K562 (cell line): ENCODE results near the gene SYT1. TPM values are rescaled to one million over a fixed set of nuclear protein-coding genes. Genes with fewer than 3 reads are reported as not detected.

Experiments
- ATAC-seq: fragments of 200-7000 bp; cut with Tn5 transposase; 3 replicates; pipeline ENCODE4 v1.9.1; 2020; ENCODE audit warnings: moderate library complexity
- BruUV-seq: library from RNA; stranded (reverse); fragments of 400-500 nt; replicated peaks from 2 replicates; lab custom pipeline; 2021; lab: Mats Ljungman, UMichigan
- CTCF ChIA-PET: fragments of 300-600 bp; formaldehyde crosslinking; extraction: SDS; loops from one replicate; lab custom pipeline; 2021; ENCODE audit warnings: low intra/inter-chr PET ratio; lab: Yijun Ruan, JAX
- POLR2A ChIA-PET: fragments of 300-600, 350-650 bp; sonication (Branson Sonifier 250); formaldehyde crosslinking; extraction: SDS; loops from one replicate; lab custom pipeline; 2021; ENCODE audit warnings: antibody characterized with exemption, inconsistent platforms; lab: Yijun Ruan, JAX
- DNase-seq, 4 experiments: peaks; one replicate each; pipeline versions ENCODE4 v3.0.0 to v3.0.0-alpha.2; 2011 to 2018; ENCODE audit warnings: low spot score in 3 of 4, mixed read lengths in 3 of 4; ENCODE audit errors: extremely low read depth in 1 of 4
- FAIRE-seq: peaks from 2 replicates; lab custom pipeline; 2011; peaks lifted over from hg19 to GRCh38; lab: Jason Lieb, UNC
- H2AFZ ChIP-seq: 2 replicates; pipeline ENCODE4 v1.6.0; 2011; ENCODE audit warnings: low read depth, low read length, control low read depth, inconsistent platforms
- H3K27ac ChIP-seq: fragments of 200-600 bp; 3 replicates; pipeline ENCODE4 v1.8.0; 2011; ENCODE audit warnings: low read depth, mild to moderate bottlenecking, control low read depth, inconsistent platforms, low read length, moderate library complexity, mixed read lengths; ENCODE audit errors: extremely low read depth
- H3K27me3 ChIP-seq, 2 experiments: fragments of 300-600 bp in 1 of 2; 2 replicates in 1 of 2; 3 replicates in 1 of 2; pipeline versions ENCODE4 v1.6.0 to v1.8.0; 2011; ENCODE audit warnings: inconsistent platforms in 2 of 2, low read length in 2 of 2, mild to moderate bottlenecking in 1 of 2, mixed read lengths in 1 of 2, moderate library complexity in 1 of 2; ENCODE audit not compliant: control insufficient read depth in 2 of 2, insufficient read depth in 2 of 2
- H3K36me3 ChIP-seq: fragments of 300-600 bp; 3 replicates; pipeline ENCODE4 v1.8.0; 2011; ENCODE audit warnings: mild to moderate bottlenecking, low read length, inconsistent platforms; ENCODE audit not compliant: control insufficient read depth, insufficient read depth
- H3K4me1 ChIP-seq, 2 experiments: fragments of 200-600 bp in 1 of 2; replicated peaks in 1 of 2; 2 replicates in 1 of 2; 3 replicates in 1 of 2; pipeline versions ENCODE4 v1.5.1 to v1.8.0; 2011; ENCODE audit warnings: inconsistent platforms in 2 of 2, low read length in 2 of 2, mild to moderate bottlenecking in 1 of 2, mixed read lengths in 1 of 2, moderate library complexity in 1 of 2; ENCODE audit not compliant: control insufficient read depth in 2 of 2, insufficient read depth in 2 of 2
- H3K4me2 ChIP-seq: 2 replicates; pipeline ENCODE4 v1.6.1; 2011; ENCODE audit warnings: low read length, control low read depth, inconsistent platforms, mixed read lengths; ENCODE audit not compliant: insufficient read depth
- H3K4me3 ChIP-seq: fragments of 200-600 bp; sonication (generic), shearing (Covaris generic); 2 replicates; pipeline ENCODE4 v1.5.1; 2016; ENCODE audit warnings: control low read depth, inconsistent platforms
- H3K79me2 ChIP-seq: fragments of 200-600 bp; 3 replicates; pipeline ENCODE4 v1.8.0; 2011; ENCODE audit warnings: low read length, inconsistent platforms; ENCODE audit not compliant: control insufficient read depth, insufficient read depth
- H3K9ac ChIP-seq, 2 experiments: 2 replicates each; pipeline versions ENCODE4 v1.6.0 to v1.6.1; 2011; ENCODE audit warnings: low read depth in 2 of 2, low read length in 2 of 2, control low read depth in 1 of 2, inconsistent platforms in 1 of 2, mild to moderate bottlenecking in 1 of 2, mixed read lengths in 1 of 2; ENCODE audit not compliant: insufficient read depth in 1 of 2
- H3K9me1 ChIP-seq: one replicate; pipeline ENCODE4 v1.6.0; 2011; ENCODE audit warnings: inconsistent platforms, mild to moderate bottlenecking, low read length, moderate library complexity; ENCODE audit not compliant: control insufficient read depth, insufficient read depth
- H3K9me3 ChIP-seq: replicated peaks from 2 replicates; pipeline ENCODE4 v1.5.1; 2011; ENCODE audit warnings: low read depth, low read length, inconsistent platforms; ENCODE audit not compliant: control insufficient read depth, insufficient read depth
- H4K20me1 ChIP-seq: replicated peaks from 2 replicates; pipeline ENCODE4 v1.6.1; 2011; ENCODE audit warnings: low read length, inconsistent platforms, mixed read lengths; ENCODE audit not compliant: control insufficient read depth, insufficient read depth
- CHD1 ChIP-seq: fragments of 200-600 bp; sonication (generic); IDR thresholded peaks from one replicate; pipeline ENCODE4 v1.6.1; 2012; ENCODE audit warnings: mild to moderate bottlenecking, moderate library complexity, low read length, inconsistent platforms
- ELF1 ChIP-seq: fragments of 200-800 bp; sonication (Bioruptor generic); IDR thresholded peaks from 2 replicates; pipeline ENCODE4 v1.6.1; 2016; ENCODE audit warnings: missing genetic modification characterization, missing compliant biosample characterization
- FOXK2 ChIP-seq, 2 experiments: fragments of 450-650 bp; IDR thresholded peaks in 1 of 2; conservative IDR thresholded peaks in 1 of 2; 2 replicates each; pipeline ENCODE4 v1.6.1; 2016; ENCODE audit warnings: low read depth in 2 of 2, mild to moderate bottlenecking in 1 of 2
- NR2F6 ChIP-seq: fragments of 450-650 bp; formaldehyde crosslinking; IDR thresholded peaks from 2 replicates; pipeline ENCODE4 v1.4.0; 2020; ENCODE audit warnings: mild to moderate bottlenecking
- RB1 ChIP-seq: fragments of 450-650 bp; IDR thresholded peaks from 2 replicates; pipeline ENCODE4 v1.6.1; 2017; ENCODE audit warnings: low read depth, mild to moderate bottlenecking
- SPI1 ChIP-seq: IDR thresholded peaks from 2 replicates; pipeline ENCODE4 v1.6.1; 2011; ENCODE audit warnings: low read depth, low read length, control low read depth, borderline replicate concordance
- SRF ChIP-seq, 2 experiments: fragments of 250-450, 450-650 bp in 1 of 2; sonication (Bioruptor Pico) in 1 of 2; sonication (generic) in 1 of 2; formaldehyde crosslinking; IDR thresholded peaks; 2 replicates each; pipeline versions ENCODE4 v1.5.0 to v1.5.1; 2020 to 2022; ENCODE audit warnings: mild to moderate bottlenecking in 1 of 2, missing genetic modification reagents in 1 of 2
- TCF7L2 ChIP-seq: fragments of 150-350 bp; IDR thresholded peaks from 2 replicates; pipeline ENCODE4 v1.6.1; 2016; ENCODE audit warnings: low read depth, mild to moderate bottlenecking, low read length, moderate library complexity
- ZC3H8 ChIP-seq: fragments of 450-650 bp; IDR thresholded peaks from 2 replicates; pipeline ENCODE4 v1.6.1; 2017
- ZNF644 ChIP-seq: fragments of 200-800 bp; sonication (Bioruptor generic); IDR thresholded peaks from 2 replicates; pipeline ENCODE4 v1.6.1; 2016; ENCODE audit warnings: low read depth, missing genetic modification characterization, missing compliant biosample characterization
- ZNF75A ChIP-seq: fragments of 450-650 bp; formaldehyde crosslinking; IDR thresholded peaks from 2 replicates; pipeline ENCODE4 v1.4.0; 2020; ENCODE audit warnings: mild to moderate bottlenecking
- WGBS: fragments of 100-300 bp; shearing (Covaris generic); methylation state at CpG from one replicate; pipeline ENCODE4 v1.1.6; 2016; ENCODE audit warnings: low coverage, mixed read lengths; ENCODE audit not compliant: insufficient coverage; ENCODE audit errors: missing lambda C conversion rate; 5-methylcytosine and 5-hydroxymethylcytosine counted together
- in situ Hi-C: fragments of 300-500 bp; cut with MboI; formaldehyde crosslinking; loops from 4 replicates; pipeline ENCODE4 v1.15.0; 2018; ENCODE audit warnings: inconsistent platforms, mixed read lengths
- intact Hi-C: fragments of 100-400 bp; cut with micrococcal nuclease; formaldehyde crosslinking; loops from 2 replicates; pipeline ENCODE4 v1.14.2; 2022
- polyA plus RNA-seq, 8 experiments: library from polyadenylated mRNA; depleted of rRNA in 4 of 8; stranded (reverse) in 5 of 8; unstranded in 3 of 8; fragments of >200 nt; fragmentation: Nextera tagmentation in 2 of 8; fragmentation: Illumina TruSeq in 1 of 8; extraction: Ambion mirVana in 2 of 8; extraction: Trizol in 1 of 8; gene quantifications; 2 replicates each; pipeline versions ENCODE4 v1.2.1 to v1.2.3, GENCODE V29; 2011 to 2014; ENCODE audit warnings: inconsistent platforms in 1 of 8, missing spikeins in 1 of 8
- total RNA-seq, 7 experiments: library from RNA; depleted of rRNA in 6 of 7; stranded (reverse); fragments of >200 nt in 6 of 7; fragmentation: Illumina TruSeq in 2 of 7; extraction: Trizol in 2 of 7; gene quantifications; 2 replicates each; pipeline versions ENCODE4 v1.2.1 to v1.2.3, GENCODE V29; 2011 to 2021; ENCODE audit warnings: low replicate concordance in 1 of 7
- TF ChIP-seq, protein P1 (sequence below): fragments of 450-650 bp; formaldehyde crosslinking; IDR thresholded peaks from 2 replicates; pipeline ENCODE4 v1.4.0; 2020; ENCODE audit warnings: mild to moderate bottlenecking, mixed read lengths
- TF ChIP-seq, protein P2 (sequence below): fragments of 150-350 bp; IDR thresholded peaks from 2 replicates; pipeline ENCODE4 v1.6.1; 2014; ENCODE audit warnings: low read depth, mild to moderate bottlenecking, low read length, borderline replicate concordance

SYT1 gene
- total and polyA plus RNA-seq, 9 of the 15 experiments (the other 6 are each of a cell fraction or from before 2014, with no cell fraction given), result 0.03 to 0.13 (median 0.07) TPM; not detected in 4

DNA sequence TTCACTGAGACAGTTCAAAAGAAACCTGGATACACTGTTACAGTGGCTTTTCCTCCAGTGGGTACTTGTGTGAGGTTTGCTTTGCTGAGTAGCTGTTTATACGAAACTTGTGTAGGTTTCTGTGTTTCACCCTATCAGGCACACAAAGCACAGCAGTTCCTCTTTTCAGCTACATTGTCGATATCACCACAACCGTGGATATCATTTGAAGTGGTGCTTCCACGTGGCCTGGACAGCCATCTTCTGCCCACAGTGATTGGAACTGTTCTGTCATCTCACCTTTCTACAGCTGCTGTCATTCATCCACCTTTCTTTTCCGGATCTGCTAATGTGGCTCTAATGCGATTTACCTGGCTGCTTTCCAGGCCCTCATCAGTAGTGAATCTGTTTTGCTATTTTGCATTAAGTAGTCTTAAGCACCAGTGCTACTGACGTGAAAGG, 368.8 kb downstream of the SYT1 start:
- no peak overlapping the region for H2AFZ ChIP-seq

DNA sequence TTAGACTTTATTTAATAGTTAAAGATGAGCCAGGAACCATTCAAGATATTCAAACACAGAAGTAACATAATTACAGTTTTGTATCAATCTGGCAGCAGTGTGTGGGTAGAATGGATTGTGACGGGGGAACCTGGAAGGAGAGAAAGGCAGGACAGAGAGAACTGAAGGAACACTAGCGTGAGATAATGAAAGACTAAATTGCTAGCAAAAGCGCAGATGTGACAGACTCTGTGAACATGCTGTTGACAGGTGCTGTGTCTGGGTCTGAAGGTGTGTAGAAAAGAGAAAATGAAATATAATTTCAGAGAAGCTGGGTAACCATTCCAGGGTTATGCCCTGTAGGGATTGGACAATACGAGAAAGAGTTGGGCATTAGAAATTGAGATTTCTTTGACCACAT, 372.3 kb downstream of the SYT1 start:
- POLR2A ChIA-PET, result no interaction called here
- no peaks in the 10 kb centered on the region for H3K9me1 ChIP-seq
- H2AFZ ChIP-seq, result no peak overlapping the region
- FAIRE-seq (no peak), ATAC-seq (no peak), DNase-seq (no peak)
- H3K4me3 ChIP-seq, result no peak overlapping the region
- no peaks in the 10 kb centered on the region for H3K27me3 ChIP-seq
- H3K9me3 ChIP-seq, result no peaks in the 10 kb centered on the region
- H3K4me2 ChIP-seq, result no peak overlapping the region
- H3K36me3 ChIP-seq, result no peaks in the 10 kb centered on the region
- no peaks in the 10 kb centered on the region for H3K4me1 ChIP-seq
- BruUV-seq, result no TSS peak
- H4K20me1 ChIP-seq, result no peaks in the 10 kb centered on the region
- no peak overlapping the region for H3K27ac ChIP-seq
- CTCF ChIA-PET, result no interaction called here
- no peak overlapping the region for H3K9ac ChIP-seq
- intact Hi-C loops (no loop called here), in situ Hi-C loops (no loop called here)
- 0% methylated on average over 4 of the region's 4 CpGs for WGBS
- no peaks in the 10 kb centered on the region for H3K79me2 ChIP-seq
- TF ChIP-seq, protein P1, sequence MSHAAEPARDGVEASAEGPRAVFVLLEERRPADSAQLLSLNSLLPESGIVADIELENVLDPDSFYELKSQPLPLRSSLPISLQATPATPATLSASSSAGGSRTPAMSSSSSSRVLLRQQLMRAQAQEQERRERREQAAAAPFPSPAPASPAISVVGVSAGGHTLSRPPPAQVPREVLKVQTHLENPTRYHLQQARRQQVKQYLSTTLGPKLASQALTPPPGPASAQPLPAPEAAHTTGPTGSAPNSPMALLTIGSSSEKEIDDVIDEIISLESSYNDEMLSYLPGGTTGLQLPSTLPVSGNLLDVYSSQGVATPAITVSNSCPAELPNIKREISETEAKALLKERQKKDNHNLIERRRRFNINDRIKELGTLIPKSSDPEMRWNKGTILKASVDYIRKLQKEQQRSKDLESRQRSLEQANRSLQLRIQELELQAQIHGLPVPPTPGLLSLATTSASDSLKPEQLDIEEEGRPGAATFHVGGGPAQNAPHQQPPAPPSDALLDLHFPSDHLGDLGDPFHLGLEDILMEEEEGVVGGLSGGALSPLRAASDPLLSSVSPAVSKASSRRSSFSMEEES (CRISPR knock-in tag), result no peak
- TF ChIP-seq FOXK2 (conservative IDR thresholded peaks at IDR 0.05 in 1 of 2, IDR thresholded peaks at IDR 0.05 in 1 of 2; ENCODE audit: low read depth in 2 of 2) (no peak), ELF1 (tag) (no peak), ZNF644 (tag) (no peak), TCF7L2 (no peak), ZC3H8 (no peak), CHD1 (no peak), ZNF75A (CRISPR knock-in tag) (no peak), RB1 (no peak), NR2F6 (CRISPR knock-in tag) (no peak)
- TF ChIP-seq, protein P2, sequence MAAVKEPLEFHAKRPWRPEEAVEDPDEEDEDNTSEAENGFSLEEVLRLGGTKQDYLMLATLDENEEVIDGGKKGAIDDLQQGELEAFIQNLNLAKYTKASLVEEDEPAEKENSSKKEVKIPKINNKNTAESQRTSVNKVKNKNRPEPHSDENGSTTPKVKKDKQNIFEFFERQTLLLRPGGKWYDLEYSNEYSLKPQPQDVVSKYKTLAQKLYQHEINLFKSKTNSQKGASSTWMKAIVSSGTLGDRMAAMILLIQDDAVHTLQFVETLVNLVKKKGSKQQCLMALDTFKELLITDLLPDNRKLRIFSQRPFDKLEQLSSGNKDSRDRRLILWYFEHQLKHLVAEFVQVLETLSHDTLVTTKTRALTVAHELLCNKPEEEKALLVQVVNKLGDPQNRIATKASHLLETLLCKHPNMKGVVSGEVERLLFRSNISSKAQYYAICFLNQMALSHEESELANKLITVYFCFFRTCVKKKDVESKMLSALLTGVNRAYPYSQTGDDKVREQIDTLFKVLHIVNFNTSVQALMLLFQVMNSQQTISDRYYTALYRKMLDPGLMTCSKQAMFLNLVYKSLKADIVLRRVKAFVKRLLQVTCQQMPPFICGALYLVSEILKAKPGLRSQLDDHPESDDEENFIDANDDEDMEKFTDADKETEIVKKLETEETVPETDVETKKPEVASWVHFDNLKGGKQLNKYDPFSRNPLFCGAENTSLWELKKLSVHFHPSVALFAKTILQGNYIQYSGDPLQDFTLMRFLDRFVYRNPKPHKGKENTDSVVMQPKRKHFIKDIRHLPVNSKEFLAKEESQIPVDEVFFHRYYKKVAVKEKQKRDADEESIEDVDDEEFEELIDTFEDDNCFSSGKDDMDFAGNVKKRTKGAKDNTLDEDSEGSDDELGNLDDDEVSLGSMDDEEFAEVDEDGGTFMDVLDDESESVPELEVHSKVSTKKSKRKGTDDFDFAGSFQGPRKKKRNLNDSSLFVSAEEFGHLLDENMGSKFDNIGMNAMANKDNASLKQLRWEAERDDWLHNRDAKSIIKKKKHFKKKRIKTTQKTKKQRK, result no peak

More for the DNA sequence above, 368.8 kb downstream of the SYT1 start:
- ChIA-PET CTCF (no interaction called here), POLR2A (no interaction called here)
- no peak overlapping the region for H3K9ac ChIP-seq
- no peaks in the 10 kb centered on the region for H3K36me3 ChIP-seq
- intact Hi-C loops (no loop called here), in situ Hi-C loops (no loop called here)
- DNase-seq (no peak), ATAC-seq (no peak), FAIRE-seq (no peak)
- no TSS peak for BruUV-seq
- H3K27ac ChIP-seq, result no peak overlapping the region
- no peaks in the 10 kb centered on the region for H3K4me1 ChIP-seq
- 0% methylated on average over 7 of the region's 7 CpGs for WGBS
- H3K27me3 ChIP-seq, result no peaks in the 10 kb centered on the region
- no peak for TF ChIP-seq SRF (CRISPR knock-in tag; IDR thresholded peaks at IDR 0.05)
- TF ChIP-seq SPI1, result 0 out of 2 replicates have a peak, but pooled peaks have one; percentile 23
- no peak overlapping the region for H3K4me2 ChIP-seq
- H3K9me3 ChIP-seq, result no peaks in the 10 kb centered on the region
- no peak overlapping the region for H3K4me3 ChIP-seq
- H4K20me1 ChIP-seq, result no peaks in the 10 kb centered on the region
- no peaks in the 10 kb centered on the region for H3K79me2 ChIP-seq
- no peaks in the 10 kb centered on the region for H3K9me1 ChIP-seq
